Amniotic stem cell (primary cell): ENCODE data around the gene DTHD1.

Source experiments
- DNase-seq: peaks from one replicate; lab custom pipeline; 2025; lab: John Stamatoyannopoulos, UW

The DTHD1 gene

DNA sequence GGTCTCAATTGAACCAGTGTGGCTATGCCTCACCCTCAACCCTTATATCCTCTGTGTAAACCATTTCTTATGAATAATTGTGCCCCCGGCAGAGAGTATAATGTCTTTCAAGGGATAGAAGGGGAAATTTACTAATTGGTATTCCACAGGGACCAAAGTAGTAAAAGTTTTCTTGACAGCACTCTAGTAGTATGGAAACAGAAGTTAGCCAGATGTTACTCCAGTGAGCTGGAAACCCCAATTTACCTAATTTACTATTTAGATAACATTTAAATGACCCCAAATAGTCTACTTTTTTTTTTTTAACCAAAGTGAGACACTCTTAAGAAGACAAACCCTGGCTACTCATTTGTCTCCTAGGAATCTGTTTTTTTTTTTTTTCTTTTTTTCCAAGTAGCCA is 32.3 kb downstream of the DTHD1 start:
- DNase-seq = no peak

DNA sequence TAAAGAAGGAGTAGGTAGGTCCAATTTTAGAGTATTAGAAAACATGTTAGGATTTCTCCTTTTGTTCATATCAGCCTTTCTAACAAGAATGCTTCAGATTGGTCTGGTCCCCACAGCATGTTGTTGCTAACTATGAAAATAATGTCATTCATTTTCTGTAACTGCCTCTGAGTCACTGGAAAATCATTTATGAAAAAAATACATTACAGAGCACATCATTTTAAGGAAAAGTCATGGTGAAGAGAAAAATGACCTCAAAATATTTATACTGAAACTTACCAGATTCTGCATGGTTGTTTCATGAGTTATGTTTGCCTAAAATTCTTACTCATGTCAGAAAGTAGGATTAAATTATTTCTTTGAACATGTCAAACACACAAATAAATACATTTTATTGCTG is 35.2 kb downstream of the DTHD1 start:
- no peak for DNase-seq

DNA sequence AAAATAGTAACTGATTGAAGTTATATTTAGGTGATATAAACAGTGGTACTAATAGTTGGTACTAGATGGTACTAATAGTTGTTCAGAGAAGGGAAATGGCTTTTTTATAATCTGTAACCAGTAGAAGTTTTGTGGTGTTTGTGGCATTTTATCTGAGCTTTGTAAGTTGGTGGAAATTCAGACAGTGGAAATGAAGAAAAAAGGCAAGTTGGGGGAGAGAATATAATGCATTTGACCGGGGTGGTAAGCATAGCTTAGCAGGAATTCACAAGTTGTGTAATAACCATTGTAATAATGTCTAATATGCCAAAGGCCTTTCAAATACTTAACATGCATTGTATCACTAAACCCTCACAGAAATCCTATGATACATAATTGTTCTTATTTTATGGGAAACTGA is 36.3 kb downstream of the DTHD1 start:
- no peak for DNase-seq

DNA sequence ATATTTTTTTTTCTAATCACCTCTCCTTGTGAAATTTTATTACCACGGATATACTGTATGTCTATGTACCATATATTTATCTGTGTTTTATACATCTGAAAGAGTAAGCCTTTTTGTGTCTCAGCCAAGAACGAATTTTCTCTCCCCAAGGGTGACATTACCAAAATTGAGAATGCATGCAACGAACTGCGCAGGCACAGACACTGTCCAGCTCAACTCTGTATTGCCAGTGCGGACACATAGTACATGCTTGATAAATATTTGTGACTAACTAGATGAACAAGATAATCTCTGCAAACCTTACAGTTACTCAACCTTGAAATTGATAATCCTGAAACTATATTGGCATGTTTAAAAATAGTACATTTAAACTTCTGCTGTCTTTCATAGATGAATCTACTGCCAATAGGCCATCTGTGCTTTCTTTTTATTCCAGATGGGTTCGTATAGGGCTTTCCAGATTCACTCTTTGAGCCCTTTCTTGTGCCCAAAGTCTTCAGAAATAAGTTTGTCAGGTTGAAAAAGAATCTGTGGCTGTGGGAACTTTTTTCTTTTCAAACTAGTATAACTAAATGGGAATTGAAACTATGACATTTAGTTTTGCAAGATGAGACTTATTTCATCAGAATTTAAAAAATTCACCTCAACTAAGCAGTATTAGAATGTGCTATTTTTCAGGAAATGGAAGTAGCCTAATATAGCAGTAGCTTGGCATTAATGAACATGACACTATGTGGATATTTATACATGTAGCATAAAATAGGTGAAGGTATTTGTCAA is 38.9 kb downstream of the DTHD1 start:
- no peak for DNase-seq

DNA sequence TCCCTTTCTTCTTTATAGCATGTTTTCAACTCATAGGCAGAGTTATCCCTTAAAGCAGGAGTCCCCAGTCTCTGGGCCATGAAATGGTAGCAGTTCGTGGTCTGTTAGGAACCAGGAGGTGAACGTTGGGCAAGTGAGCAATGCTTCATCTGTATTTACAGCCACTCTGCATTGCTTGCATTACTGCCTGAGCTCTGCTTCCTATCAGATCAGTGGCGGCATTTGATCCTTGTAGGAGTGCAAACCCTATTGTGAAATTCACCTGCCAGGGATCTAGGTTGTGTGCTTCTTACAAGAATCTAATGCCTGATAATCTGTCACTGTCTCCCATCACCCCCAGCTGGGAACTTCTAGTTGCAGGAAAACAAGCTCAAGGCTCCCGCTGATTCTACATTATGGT is 39.8 kb downstream of the DTHD1 start:
- no peak for DNase-seq

DNA sequence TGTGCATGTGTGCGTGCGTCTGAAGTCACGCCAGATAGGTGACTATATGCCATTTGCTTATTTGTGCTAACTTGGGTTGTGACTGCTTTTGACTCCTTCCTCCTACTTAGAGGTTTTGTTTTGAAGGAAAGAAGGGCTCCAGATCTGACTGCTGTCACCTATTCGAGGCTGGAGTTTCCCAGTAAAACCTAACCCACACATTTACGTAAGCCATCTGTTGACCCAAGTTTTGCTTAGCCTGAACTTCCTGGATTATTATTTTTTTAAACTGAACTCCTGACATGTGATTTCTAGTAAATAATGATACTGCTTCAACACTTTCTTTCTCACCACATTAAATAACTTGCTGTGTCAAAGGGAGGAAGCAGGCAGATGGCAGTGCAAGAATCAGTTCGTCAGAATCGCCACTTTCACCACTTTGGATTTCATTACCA is 41.5 kb downstream of the DTHD1 start:
- DNase-seq = no peak

DNA sequence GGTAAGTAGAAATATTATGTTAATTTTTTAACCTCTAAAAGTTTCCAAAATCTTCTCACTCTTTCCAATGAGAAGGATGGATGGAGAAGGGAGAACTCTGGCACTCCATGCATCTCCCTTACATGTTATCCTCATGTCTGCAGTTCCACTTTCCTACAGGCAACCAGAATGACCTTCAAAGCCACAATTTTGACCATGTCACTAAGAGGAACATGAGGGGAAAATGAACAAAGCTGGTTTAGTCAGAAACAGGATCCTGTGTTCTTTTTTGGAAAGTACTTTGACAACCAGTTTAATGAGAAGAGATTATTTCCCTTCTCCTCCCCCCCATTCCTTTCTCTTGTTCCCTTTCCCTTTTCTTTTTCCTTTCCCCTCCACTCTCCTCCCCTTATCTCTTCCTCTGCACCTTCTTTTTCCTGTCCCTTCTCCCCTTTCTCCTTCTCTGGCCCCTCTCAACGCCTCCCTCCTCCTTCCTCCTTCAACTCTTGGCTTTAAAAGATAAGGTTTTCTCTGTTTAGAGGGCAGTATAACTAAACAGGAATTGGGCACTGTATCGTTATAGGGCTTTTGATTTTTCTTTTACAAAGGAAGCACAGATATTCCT is 42.5 kb downstream of the DTHD1 start:
- DNase-seq = no peak

DNA sequence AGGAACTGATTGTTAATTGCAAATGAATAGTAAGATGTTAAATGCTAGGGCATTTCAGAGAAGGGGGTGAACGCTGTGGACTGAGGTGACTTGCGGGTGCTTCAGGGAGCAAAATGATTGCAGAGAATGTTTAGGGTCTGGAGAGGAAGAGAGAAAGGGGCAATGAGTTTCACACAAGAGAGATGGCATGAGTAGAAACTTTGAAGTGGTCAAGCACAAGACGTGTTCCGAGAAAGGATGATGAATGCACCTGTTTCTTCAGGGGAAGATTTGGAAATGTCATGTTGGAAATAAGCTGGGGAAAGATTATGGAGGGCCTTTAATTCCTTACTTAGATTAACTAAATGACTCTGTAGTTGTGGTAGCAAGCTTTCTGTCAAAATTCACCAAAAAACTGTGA is 43.4 kb downstream of the DTHD1 start:
- DNase-seq = no peak

DNA sequence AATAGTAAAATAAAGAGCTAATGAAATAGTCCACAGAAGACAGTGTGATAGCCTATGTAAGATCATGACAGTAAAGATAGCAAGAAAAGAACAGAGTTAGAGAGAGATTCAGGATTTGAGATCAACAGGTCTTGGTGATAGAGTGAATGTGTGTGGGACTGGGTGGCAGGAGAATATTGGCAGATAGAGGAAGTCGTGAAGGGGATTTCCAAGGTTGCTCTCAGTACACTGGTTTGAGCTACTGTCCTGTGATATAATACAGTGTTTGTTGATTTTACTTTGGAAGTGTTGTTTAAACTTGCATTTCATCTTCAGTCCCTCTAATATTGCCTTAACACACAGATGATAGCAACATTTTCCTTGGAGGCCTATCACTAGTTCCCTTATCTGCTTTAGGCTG is 44.1 kb downstream of the DTHD1 start:
- DNase-seq = no peak

DNA sequence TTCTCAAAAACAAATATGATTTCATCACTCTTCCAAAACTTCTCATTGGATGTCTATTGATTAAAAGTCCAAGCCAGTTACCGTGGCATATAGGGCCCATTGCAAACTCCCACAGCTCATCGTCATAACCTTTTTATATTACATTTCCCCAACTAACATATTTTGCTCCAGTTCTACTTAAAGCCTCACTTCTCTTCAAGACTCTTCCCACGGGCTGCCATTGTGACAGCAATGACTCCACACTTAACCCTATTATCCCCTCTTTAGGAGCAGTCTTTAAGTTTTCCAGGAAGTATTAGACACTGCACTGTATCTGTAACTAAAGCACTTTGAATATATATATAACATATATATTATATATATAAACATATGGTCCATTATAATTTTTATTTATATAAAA is 44.5 kb downstream of the DTHD1 start:
- no peak for DNase-seq

DNA sequence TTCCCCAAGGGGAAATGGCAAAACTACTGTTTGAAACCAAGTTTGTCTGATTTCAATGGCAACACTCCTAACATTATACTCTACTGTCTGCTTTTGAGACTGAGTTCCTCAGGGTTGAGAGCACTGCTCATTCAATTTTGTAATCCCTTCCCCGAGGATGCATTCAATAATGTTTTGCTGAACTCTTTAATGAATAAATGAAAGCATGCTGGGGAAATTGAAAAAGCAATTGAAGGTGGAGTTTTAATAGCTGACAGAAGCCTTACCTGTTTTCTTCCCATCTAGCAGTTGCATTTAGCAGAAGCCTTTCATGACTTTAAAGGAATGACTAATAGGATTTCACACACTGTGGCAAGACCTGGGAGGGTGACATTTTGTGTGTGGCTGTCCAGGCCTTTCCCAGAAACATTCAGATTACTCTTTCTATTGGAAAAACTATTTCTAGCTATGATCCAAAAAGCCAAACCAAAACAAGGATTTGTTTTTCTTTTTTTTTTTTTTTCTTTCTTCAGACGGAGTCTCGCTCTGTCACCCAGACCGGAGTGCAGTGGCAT is 45.1 kb downstream of the DTHD1 start:
- DNase-seq = no peak

DNA sequence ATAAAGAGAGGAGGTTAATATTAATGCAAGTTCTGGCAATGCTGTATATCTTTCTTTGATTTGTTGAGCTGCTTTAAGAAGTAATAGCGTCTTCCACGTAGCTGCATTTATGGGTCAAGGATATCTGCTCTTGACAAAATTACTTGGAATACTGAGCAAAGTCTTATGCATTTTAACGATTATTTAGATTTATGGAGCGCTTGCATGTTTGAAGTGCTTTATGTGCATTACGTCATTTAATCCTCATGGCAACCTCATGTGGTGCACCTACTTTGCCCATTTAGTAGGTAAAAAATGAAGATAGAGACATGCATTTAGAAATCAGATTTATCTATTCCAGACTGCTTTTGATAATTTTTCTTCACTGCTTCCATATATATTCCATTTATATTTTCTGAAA is 46.0 kb downstream of the DTHD1 start:
- DNase-seq = no peak

DNA sequence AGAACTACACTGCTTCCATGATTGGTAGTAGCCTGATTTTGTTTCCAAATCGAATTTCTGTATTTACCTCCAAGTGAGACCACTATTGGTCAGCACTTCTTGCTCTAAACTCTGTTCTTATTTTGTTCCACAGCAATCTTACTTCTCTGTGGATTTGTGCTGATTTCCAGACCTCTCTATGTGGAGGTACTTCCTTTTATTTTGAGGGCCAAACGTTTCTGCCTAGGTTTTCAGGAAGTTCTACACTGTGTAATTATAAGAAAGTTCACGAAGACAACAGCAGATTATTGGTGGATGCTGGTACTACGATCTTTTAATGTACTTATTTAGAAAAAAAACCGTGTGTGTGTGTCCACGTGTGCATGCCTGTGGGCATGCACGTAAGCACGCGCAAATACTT is 46.7 kb downstream of the DTHD1 start:
- DNase-seq = no peak

DNA sequence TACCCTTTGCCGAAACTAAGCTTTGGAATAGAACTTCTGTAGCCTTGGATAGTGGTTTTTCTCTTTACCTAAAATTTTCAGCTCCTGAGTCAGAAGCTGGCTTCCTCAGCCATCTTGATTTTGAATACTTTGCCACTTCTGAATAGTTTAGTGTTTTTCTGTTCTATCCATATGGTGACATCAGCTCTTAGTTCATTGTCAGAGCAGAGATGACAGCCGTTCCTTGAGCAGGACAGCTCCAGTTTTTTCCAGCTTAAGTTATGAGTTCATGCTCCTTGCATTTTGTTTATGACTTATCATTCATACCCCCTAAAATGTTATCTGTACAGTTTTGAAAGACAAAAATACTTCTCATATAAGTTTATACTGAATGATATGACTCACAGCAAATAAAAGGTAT is 47.8 kb downstream of the DTHD1 start:
- no peak for DNase-seq

DNA sequence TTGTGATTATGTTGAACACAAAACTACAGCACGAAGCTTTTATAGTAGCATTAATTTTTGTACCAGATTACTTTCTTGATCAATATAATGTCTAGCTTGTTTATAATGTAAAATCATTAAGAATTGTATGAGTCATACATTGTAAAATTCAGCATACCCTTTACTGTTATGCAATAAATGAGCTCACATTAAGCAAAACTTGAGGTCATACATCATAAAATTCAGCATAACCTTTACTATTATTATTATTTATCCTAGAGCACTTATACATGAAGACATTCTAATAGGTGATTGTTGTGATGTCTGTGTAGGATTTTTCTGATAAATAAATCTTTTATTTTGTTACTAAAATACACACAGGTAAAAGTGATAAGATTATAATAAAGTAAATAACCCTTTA is 49.4 kb downstream of the DTHD1 start:
- no peak for DNase-seq

DNA sequence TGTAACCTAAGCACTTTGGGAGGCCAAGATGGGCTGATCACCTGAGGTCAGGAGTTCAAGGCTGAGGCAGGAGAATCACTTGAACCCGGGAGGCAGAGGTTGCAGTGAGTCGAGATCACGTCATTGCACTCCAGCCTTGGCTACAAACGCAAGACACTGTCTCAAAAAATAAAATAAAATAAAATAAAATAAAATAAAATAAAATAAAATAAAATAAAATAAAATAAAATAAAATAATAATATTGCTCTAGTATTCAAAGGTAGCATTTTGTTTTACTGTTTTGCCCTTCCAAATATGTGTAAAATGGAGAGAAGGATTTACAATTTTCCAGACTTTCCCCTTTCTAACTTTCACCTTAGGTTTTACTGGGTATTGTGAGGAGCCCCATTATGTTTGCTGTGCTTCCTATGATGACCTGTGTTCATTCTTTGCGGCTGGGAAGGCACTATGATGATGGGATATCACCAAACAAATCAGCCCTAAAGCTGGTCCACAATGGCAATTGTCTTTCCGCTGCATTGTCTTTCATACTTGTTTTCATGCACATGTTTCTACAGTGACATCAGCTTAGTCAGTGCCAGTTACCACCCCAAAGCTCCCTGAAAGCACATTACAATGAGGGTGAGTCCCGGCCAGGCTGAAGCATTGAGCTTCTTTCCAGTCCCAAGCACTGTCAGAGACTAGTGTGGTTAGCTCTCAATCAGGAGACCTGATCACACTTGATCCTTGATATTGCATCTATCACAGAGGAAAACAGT is 50.8 kb downstream of the DTHD1 start:
- DNase-seq = no peak

DNA sequence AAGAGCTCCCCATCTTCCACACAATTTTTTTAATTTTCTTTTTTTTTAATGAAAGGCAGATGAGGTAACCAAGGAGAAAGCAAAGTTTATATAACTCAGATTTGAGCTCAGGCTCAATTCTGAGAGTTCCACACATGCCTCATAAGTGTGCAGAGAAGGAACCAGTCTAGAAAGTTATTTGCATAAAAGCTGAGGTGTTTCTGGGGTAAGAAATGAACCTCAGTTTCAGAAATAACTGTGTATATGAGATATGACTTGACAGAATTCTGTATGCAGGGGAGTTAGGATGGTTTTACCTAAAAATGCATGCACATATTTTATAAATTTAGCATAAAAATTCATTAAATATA is 51.3 kb downstream of the DTHD1 start:
- DNase-seq = no peak

DNA sequence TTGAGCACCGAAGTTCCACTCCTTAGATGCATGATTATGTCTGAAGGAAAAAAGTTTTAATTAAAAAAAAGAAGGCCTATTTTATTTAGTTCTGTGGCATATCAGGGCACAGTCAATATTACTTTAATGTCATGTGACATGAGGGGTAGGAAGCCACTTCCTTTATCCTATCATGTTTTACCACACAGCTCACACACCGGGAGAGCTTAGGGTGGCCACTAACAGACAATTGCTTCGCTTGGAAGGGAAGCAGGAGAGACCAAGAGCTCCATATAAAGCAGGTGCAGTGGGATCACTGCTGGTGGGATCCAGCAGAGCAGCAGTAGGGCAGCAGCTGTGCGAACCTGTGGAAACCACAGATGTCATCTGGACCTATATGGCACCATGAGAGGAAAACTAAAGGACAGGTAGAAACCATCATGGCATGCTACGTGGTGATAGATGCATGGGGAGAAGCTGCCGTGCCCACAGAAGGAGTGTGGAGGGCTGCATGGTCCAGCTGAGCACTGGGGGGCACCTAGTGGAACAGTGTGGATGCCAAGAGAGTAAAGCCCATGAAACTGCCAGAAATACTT is 52.0 kb downstream of the DTHD1 start:
- no peak for DNase-seq

DNA sequence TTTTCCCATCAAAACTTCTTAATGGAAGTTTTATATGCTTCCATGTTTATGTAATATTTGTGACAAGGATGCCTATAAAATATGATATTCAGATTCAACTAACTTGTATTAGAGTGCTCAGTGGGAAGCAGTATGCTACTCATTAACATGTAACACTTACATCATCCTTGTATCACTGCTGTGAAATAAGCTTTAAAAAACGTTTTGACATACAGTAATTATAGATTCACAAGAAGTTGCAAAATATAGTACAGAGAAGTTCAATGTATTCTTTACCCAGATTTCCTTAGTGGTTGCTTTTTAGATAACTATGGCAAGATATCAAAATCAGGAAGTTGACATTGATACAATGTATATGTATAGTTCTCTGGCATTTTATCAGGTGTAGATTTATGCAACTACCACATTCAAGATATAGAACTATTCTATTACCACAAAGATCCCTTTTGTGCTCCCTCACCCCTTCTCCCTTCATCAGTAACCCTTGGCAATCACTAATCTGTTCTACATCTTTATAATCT is 56.3 kb downstream of the DTHD1 start:
- DNase-seq = no peak

DNA sequence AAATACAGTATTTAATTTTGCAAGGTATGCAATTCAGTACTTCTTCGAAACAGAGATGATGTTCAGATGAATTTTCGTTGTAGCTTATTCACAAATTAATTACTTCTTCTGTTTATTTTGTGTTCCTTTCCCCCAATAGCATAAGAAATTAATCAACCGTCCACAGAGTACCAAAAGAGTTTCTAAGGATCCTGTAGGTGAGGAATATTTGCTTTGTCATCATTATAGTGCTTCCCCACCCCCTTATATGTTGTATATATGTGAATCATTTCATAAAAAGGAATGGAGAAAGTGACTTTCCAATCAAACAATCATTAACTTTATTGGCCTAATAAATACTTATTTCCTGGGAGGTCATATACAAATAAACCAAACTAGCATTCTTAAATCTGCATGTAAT is 57.6 kb downstream of the DTHD1 start:
- no peak for DNase-seq

DNA sequence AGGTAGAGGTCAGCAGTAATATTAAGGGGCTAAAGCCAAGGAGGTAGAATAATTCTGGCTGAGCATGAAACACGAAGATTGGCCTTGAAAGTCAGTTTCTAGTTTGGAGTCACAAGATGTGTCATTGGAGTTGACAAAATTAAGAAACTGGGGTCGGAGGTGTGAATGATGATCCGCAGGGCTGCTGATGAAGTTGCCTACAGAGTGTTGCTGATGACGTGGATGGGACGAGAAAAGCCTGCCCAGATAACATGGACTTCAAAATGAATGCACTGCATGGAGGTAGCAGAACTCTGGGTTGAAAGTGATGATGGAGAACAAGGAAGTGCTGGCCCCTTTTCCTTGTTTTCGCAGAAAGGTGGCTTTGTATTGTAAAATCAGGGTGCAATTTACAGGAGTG is 60.5 kb downstream of the DTHD1 start:
- no peak for DNase-seq

DNA sequence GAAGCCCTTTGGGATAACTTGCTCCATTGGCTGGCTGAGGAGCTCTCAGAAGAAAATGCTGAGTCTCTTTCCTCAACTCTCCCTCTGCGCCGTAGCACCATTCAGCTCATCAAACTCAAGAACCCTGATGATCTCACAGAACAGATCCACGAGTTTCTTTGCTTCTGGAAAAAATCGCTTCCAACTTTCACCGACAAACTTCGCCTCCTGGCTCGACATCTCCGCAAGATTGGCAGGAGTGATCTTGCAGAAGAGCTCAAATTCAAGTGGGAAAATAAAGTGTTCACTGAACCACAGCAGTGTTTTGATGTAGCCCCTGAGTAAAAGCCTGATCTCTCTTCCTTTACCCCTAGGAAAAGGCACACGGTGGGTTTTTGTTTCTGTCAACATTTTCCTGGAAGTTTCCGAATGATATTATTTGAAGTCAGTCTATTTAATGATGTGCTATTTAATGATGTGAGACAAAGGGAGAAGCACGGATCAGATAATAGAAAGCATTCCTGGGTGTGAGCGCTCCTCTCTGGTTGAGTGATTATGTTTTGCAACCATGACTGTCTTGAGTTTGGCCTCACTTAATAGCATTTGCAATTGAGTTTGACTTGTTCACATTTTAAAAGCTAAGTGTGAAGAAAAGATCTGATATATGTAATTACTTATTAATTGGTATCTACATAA is 62.2 kb downstream of the DTHD1 start:
- no peak for DNase-seq
